Measurements from ENCODE around the gene COA1.
"Not testable (repeated sequence)": the region's sequence is repeated elsewhere in the genome, so short reads cannot be mapped to it uniquely, and the experiment has no call there.

The COA1 gene

GRCh38 chr7:43729214-43729923, at the start of gene COA1:
COA1 (minus strand) TSS chr7:43729523; CDS start chr7:43648614, 80,909 bp downstream.
- ATAC-seq (peak; percentile 98), DNase-seq (ENCODE audit: low spot score in 2 of 2) (peak; percentile 63 to 89)
- Mint-ChIP-seq H3K9me3 (no peaks in the 10 kb centered on the region), H3K4me3 (peak within 1 kb of the TSS; percentile 86), H3K4me1 (peaks cover 37% of the 10 kb centered on the region), H3K36me3 (peaks cover 7% of the 10 kb centered on the region), H3K27ac (peak within 1 kb of the TSS; percentile 80)

GRCh38 chr7:43778293-43779044, 49.1 kb upstream of the COA1 start:
- not testable (repeated sequence) for H3K27ac Mint-ChIP-seq; DNase-seq (ENCODE audit: low spot score in 2 of 2); H3K36me3 Mint-ChIP-seq; H3K4me3 Mint-ChIP-seq; ATAC-seq; H3K9me3 Mint-ChIP-seq; H3K4me1 Mint-ChIP-seq

- ATAC-seq, H3K9me3 Mint-ChIP-seq: not testable (repeated sequence)
Measured at GRCh38 chr7:43775255-43775654, 45.9 kb upstream of the COA1 start.

GRCh38 chr7:43773268-43773667, 43.9 kb upstream of the COA1 start:
- not testable (repeated sequence) for H3K9me3 Mint-ChIP-seq; H3K36me3 Mint-ChIP-seq; ATAC-seq; DNase-seq (ENCODE audit: low spot score in 2 of 2); H3K4me1 Mint-ChIP-seq; H3K27ac Mint-ChIP-seq; H3K4me3 Mint-ChIP-seq

More at GRCh38 chr7:43775255-43775654, 45.9 kb upstream of the COA1 start:
- H3K4me1 Mint-ChIP-seq; H3K27ac Mint-ChIP-seq; DNase-seq (ENCODE audit: low spot score in 2 of 2); H3K4me3 Mint-ChIP-seq; H3K36me3 Mint-ChIP-seq: not testable (repeated sequence)

GRCh38 chr7:43771573-43771972, 42.2 kb upstream of the COA1 start:
- Mint-ChIP-seq H3K27ac (peak overlapping the region; percentile 29), H3K36me3 (peaks cover 9% of the 10 kb centered on the region), H3K9me3 (no peaks in the 10 kb centered on the region), H3K4me1 (no peaks in the 10 kb centered on the region), H3K4me3 (no peak overlapping the region)
- ATAC-seq (no peak), DNase-seq (ENCODE audit: low spot score in 2 of 2) (no peak)

GRCh38 chr7:43771128-43771527, 41.8 kb upstream of the COA1 start:
- H3K4me1 Mint-ChIP-seq: no peaks in the 10 kb centered on the region
- H3K9me3 Mint-ChIP-seq: no peaks in the 10 kb centered on the region
- no peak for DNase-seq (ENCODE audit: low spot score in 2 of 2)
- no peak overlapping the region for H3K4me3 Mint-ChIP-seq
- peak overlapping the region; percentile 29 for H3K27ac Mint-ChIP-seq
- ATAC-seq: no peak
- peaks cover 9% of the 10 kb centered on the region for H3K36me3 Mint-ChIP-seq

GRCh38 chr7:43769791-43770465, 40.6 kb upstream of the COA1 start:
- Mint-ChIP-seq H3K36me3 (peaks cover 9% of the 10 kb centered on the region), H3K27ac (no peak overlapping the region), H3K4me3 (no peak overlapping the region), H3K9me3 (no peaks in the 10 kb centered on the region), H3K4me1 (no peaks in the 10 kb centered on the region)
- DNase-seq (ENCODE audit: low spot score in 2 of 2) (no peak), ATAC-seq (no peak)

GRCh38 chr7:43769281-43769680, 40.0 kb upstream of the COA1 start:
- H3K9me3 Mint-ChIP-seq: no peaks in the 10 kb centered on the region
- no peak overlapping the region for H3K27ac Mint-ChIP-seq
- DNase-seq (ENCODE audit: low spot score in 2 of 2) (no peak), ATAC-seq (no peak)
- peaks cover 9% of the 10 kb centered on the region for H3K36me3 Mint-ChIP-seq
- H3K4me3 Mint-ChIP-seq: no peak overlapping the region
- no peaks in the 10 kb centered on the region for H3K4me1 Mint-ChIP-seq

GRCh38 chr7:43768887-43769272, 39.6 kb upstream of the COA1 start:
- Mint-ChIP-seq H3K36me3 (peaks cover 9% of the 10 kb centered on the region), H3K4me1 (no peaks in the 10 kb centered on the region), H3K4me3 (no peak overlapping the region), H3K27ac (no peak overlapping the region), H3K9me3 (no peaks in the 10 kb centered on the region)
- no peak for DNase-seq (ENCODE audit: low spot score in 2 of 2)
- ATAC-seq: peak; percentile 62

GRCh38 chr7:43768201-43768886, 39.0 kb upstream of the COA1 start:
- no peaks in the 10 kb centered on the region for H3K4me1 Mint-ChIP-seq
- H3K9me3 Mint-ChIP-seq: no peaks in the 10 kb centered on the region
- DNase-seq (ENCODE audit: low spot score in 2 of 2) (no peak), ATAC-seq (peak; percentile 24)
- no peak overlapping the region for H3K27ac Mint-ChIP-seq
- no peak overlapping the region for H3K4me3 Mint-ChIP-seq
- peaks cover 9% of the 10 kb centered on the region for H3K36me3 Mint-ChIP-seq

- DNase-seq (ENCODE audit: low spot score in 2 of 2) (no peak), ATAC-seq (no peak)
- H3K36me3 Mint-ChIP-seq: peaks cover 6% of the 10 kb centered on the region
- H3K4me3 Mint-ChIP-seq: no peak overlapping the region
- H3K9me3 Mint-ChIP-seq: no peaks in the 10 kb centered on the region
- no peak overlapping the region for H3K27ac Mint-ChIP-seq
- H3K4me1 Mint-ChIP-seq: no peaks in the 10 kb centered on the region
Measured at GRCh38 chr7:43767311-43767710, 38.0 kb upstream of the COA1 start.

GRCh38 chr7:43766564-43766963, 37.2 kb upstream of the COA1 start:
- no peak for ATAC-seq
- H3K9me3 Mint-ChIP-seq: no peaks in the 10 kb centered on the region
- H3K36me3 Mint-ChIP-seq: no peaks in the 10 kb centered on the region
- H3K4me3 Mint-ChIP-seq: no peak overlapping the region
- H3K27ac Mint-ChIP-seq: no peak overlapping the region
- no peaks in the 10 kb centered on the region for H3K4me1 Mint-ChIP-seq
- DNase-seq (ENCODE audit: low spot score in 2 of 2): no peak

- H3K27ac Mint-ChIP-seq: peak overlapping the region; percentile 34
- no peak overlapping the region for H3K4me3 Mint-ChIP-seq
Measured at GRCh38 chr7:43764807-43765491, 35.6 kb upstream of the COA1 start.

GRCh38 chr7:43764039-43764761, 34.9 kb upstream of the COA1 start:
- peak in 1 of 2 donors; percentile 33 for DNase-seq (ENCODE audit: low spot score in 2 of 2)
- H3K4me3 Mint-ChIP-seq: no peak overlapping the region
- no peaks in the 10 kb centered on the region for H3K36me3 Mint-ChIP-seq
- H3K4me1 Mint-ChIP-seq: no peaks in the 10 kb centered on the region
- H3K27ac Mint-ChIP-seq: peak overlapping the region; percentile 34
- ATAC-seq: no peak
- no peaks in the 10 kb centered on the region for H3K9me3 Mint-ChIP-seq

More at GRCh38 chr7:43764807-43765491, 35.6 kb upstream of the COA1 start:
- H3K4me1 Mint-ChIP-seq: no peaks in the 10 kb centered on the region
- no peak for ATAC-seq
- H3K36me3 Mint-ChIP-seq: no peaks in the 10 kb centered on the region
- DNase-seq (ENCODE audit: low spot score in 2 of 2): peak in 1 of 2 donors; percentile 43
- H3K9me3 Mint-ChIP-seq: no peaks in the 10 kb centered on the region

All from stimulated activated effector memory CD8-positive, alpha-beta T cell treated with anti-CD3 and anti-CD28 coated beads, Interleukin-12 subunit alpha, Interleukin-12 subunit beta, amount 100 ng/mL, for 72 hours (primary cell).